GM18519 (cell line): ENCODE results near the gene RAP1GAP2.
"Not testable (repeated sequence)": the region's sequence is repeated elsewhere in the genome, so short reads cannot be mapped to it uniquely, and the experiment has no call there.

Experiments
- ATAC-seq: cut with Tn5 transposase; IDR thresholded peaks from one replicate; pipeline ENCODE4 v1.9.1; 2021; ENCODE audit warnings: mild to moderate bottlenecking, moderate library complexity; ENCODE audit not compliant: unreplicated experiment, low FRiP score

Gene RAP1GAP2

DNA sequence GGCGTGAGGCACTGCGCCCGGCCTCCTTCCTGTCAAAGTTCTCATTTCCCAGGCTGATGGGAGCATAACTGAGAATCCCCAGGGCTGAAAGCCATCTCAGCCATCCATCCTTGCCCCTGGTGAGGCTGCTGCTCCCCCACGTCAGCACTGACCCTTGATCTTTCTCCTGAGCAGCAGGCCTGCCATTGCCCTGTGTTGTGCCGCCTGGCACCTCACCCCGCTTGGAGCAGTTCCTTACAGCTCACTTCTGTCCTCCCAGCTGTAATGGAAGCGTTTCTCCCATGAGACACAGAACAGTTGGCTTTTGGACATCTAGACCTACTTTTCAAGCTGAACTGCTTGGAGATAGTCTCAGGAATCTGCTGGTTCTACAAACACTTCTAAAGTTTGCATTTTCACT, 215.7 kb downstream of the RAP1GAP2 start:
- ATAC-seq: no peak

GRCh38 chr17:3012926-3013581, 216.8 kb downstream of the RAP1GAP2 start:
- ATAC-seq: no peak

DNA sequence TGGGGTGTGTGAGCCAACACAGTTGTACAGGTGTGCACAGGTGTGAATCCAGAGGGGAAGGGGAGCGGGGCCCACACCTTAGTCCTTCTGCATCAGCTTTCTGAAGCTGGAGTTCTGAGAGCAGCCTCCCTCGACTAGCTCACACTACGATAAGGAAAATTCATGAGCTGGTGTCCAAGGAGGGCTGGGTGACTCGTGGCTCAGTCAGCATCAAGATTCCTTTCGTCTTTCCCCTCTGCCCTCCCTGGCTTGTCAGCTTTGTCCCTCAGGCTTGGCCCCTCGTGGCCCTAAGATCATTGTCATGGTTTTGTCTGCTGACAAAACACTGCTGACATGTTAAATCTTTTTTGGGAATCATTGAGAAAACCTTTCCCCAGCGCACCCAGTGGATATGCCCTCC, 219.7 kb downstream of the RAP1GAP2 start:
- ATAC-seq: no peak

DNA sequence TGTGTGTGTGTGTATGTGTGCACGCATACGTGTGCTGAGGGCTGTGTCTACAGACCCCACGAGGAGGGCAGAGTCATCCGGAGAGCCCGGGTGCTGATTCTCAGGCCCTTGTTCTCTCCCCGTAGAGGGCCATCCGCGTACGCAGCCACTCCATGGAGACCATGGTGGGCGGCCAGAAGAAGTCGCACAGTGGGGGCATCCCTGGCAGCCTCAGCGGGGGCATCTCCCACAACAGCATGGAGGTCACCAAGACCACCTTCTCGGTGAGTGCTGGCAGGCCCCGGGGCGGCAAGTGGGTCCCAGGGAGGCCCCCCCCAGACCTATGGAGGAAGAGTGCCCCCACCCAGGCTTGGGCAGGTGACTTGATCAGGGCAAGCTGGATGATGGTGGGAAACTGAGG, 221.7 kb downstream of the RAP1GAP2 start:
- ATAC-seq: no peak

DNA sequence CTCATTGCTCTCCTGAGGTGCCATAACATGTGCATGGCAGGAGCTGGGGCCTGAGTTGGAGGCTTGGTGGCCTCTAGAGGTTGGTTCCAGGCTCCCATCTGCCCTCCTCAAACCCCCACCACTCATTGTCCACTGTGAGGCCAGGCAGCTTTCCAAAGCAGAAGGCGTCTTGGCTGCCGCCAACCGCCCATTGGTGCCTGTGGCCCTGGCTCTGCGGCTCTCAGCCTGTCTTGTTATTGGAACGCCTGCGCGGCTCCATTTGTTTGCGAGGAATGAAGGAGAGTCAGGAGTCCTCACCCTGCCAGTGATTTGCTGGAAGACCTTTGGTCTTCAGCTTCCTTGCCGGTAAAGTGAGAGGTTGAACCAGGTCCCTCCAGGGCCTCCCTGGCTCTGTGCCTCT, 223.5 kb downstream of the RAP1GAP2 start:
- ATAC-seq: no peak

DNA sequence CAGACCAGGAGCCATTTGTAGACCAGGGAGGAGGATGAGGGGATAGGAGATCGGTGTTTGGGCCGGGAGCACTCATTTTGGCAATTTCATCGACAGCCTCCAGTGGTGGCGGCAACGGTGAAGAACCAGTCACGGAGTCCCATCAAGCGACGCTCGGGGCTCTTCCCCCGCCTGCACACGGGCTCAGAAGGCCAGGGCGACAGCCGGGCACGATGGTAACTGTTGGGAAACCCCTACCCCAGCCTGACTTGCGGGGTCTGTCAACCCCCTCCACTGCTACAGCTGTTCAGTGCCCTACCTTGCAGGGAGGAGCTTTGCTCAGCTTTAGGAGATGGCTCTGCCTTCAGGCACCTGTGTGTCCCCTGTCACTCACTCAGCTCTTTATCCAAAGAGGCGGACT, 224.1 kb downstream of the RAP1GAP2 start:
- no peak for ATAC-seq

GRCh38 chr17:3022197-3022596, 226.0 kb downstream of the RAP1GAP2 start:
- no peak for ATAC-seq

DNA sequence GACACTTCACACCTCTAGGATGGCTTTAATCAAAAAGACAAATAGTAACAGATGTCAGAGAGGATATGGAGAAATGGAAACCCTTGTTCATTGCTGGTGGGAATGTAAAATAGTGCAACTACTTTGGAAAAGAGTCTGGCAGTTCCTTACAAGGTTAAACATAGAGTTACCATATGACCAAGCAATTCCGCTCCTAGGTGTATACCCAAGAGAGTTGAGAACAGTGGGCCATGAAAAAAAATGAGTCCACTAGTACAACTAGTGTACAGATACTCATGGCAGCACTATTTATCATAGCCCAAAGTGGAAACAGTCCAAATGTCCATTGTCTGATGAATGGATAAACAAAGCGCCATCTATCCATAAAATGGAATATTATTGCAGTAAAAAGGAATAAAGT, 228.1 kb downstream of the RAP1GAP2 start:
- no peak for ATAC-seq

- ATAC-seq: no peak
Observed at GRCh38 chr17:3025421-3026124, 229.3 kb downstream of the RAP1GAP2 start.

DNA sequence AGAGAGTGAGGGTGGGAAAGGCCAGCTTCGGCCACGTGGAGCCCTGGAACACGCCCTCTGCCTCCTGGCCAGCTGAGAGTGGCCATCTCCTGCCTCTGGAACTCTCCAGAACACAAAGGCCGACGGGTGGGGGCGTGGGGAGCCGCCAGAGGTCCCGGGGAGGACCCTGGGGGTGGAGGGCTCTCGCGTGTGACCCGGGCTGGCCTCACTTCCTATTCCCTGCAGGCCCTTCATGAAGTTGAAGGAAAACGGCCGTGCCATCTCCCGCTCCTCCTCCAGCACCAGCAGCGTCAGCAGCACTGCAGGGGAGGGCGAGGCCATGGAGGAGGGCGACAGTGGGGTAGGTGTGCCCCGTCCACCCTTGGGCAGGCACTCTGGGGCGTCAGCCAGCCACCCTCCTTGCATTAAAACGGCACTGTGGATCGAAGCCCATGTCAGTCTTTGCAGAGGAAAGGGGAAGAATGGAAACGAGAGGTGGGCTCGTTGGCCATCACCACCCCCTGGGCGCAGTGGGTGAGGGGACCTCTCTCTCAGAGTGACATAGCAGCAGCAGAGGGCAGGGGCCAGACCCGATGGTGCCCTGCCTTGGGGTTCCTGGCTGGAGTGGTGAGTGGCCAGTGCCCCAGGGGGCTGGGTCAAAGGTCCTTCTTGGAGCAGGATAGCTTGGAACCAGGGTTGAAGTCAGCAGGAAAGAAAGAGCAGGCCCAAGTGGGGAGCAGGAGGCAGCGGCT, 230.1 kb downstream of the RAP1GAP2 start:
- ATAC-seq: no peak

GRCh38 chr17:3026856-3027751, 230.9 kb downstream of the RAP1GAP2 start:
- ATAC-seq: no peak

- ATAC-seq: no peak
Observed at GRCh38 chr17:3027786-3028532, 231.7 kb downstream of the RAP1GAP2 start.

GRCh38 chr17:3029213-3029913, 233.1 kb downstream of the RAP1GAP2 start:
- no peak for ATAC-seq

GRCh38 chr17:3030096-3030495, 233.9 kb downstream of the RAP1GAP2 start:
- ATAC-seq: no peak

DNA sequence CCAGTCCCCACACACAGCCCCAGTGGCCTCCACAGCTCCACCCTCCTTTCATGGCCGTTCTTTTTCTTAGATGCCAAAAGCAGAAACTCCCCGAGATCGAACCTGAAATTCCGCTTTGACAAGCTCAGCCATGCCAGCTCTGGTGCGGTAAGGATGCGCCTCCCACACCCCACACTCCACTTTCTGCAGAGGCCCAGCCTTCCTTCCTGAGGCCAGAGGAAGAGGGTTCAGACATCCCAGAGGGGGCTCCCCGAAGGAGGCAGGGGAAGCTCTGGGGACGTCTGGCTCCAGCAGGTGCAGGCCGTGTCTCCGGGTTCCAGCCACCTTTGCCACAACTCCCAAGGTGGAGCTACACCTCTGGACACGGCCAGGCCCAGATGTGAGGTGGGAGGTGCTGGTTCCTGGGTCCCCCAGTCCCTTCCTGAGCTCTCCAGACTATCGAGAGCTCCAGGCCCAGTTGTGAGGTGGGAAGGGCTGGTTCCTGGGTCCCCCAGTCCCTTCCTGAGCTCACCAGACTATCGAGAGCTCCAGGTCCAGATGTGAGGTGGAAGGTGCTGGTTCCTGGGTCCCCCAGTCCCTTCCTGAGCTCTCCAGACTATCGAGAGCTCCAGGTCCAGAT, 234.7 kb downstream of the RAP1GAP2 start:
- ATAC-seq: not testable (repeated sequence)

- ATAC-seq: no peak
Observed at GRCh38 chr17:3032258-3033247, 236.3 kb downstream of the RAP1GAP2 start.

DNA sequence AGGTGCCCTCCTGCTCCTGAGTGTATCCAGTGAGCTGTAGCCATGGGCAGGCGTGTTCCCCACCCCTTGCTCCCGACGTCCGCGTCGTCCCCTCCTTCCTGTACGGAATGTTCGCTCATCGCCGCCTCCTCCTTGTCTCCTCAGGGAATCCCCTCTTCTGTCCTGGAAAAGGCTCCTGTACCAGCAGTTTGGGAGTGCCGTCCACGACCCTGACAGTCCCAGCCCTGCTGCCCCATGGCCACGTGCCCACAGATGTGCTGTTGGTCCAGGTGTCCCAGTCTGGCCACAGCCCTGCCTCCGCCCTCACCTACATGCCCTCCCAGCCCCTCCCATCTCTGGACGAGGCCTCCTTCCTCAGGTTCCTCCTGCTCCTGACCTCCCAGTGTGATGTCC, 237.0 kb downstream of the RAP1GAP2 start:
- ATAC-seq: no peak
